Measurements from ENCODE around the gene MAEA. TPM values are rescaled to one million over a fixed set of nuclear protein-coding genes. Genes with fewer than 3 reads are reported as not detected.

MAEA gene
- total and polyA plus RNA-seq, 8 donors: 28.6 to 74.7 (median 32.7) TPM

GRCh38 chr4:1364217-1364616, 74.5 kb downstream of the MAEA start:
- intact Hi-C loops (cut with DNase I): no loop called here
- Histone ChIP-seq H3K4me1 (no peaks in the 10 kb centered on the region), H3K27me3 (no peaks in the 10 kb centered on the region), H3K27ac (no peak overlapping the region), H3K36me3 (no peaks in the 10 kb centered on the region), H3K9me3 (no peaks in the 10 kb centered on the region), H3K4me3 (no peak overlapping the region)
- peak in 2 of 6 donors; percentile 17 to 50 for DNase-seq
- TF ChIP-seq CTCF (IDR thresholded peaks at IDR 0.05): no peak
- 87 to 94% methylated on average over 16 to 17 of the region's 18 CpGs for WGBS, 2 donors
- no peak for ATAC-seq
- no peak for FAIRE-seq

GRCh38 chr4:1364748-1365147, 75.1 kb downstream of the MAEA start:
- Histone ChIP-seq H3K36me3 (no peaks in the 10 kb centered on the region), H3K27me3 (no peaks in the 10 kb centered on the region), H3K4me1 (no peaks in the 10 kb centered on the region), H3K4me3 (no peak overlapping the region), H3K27ac (no peak overlapping the region), H3K9me3 (no peaks in the 10 kb centered on the region)
- ATAC-seq: no peak
- DNase-seq: peak in 2 of 6 donors; percentile 15 to 61
- no peak for FAIRE-seq
- no peak for TF ChIP-seq CTCF (IDR thresholded peaks at IDR 0.05)
- intact Hi-C loops (cut with DNase I): no loop called here
- 96 to 97% methylated on average over 13 of the region's 13 CpGs for WGBS, 2 donors

DNA sequence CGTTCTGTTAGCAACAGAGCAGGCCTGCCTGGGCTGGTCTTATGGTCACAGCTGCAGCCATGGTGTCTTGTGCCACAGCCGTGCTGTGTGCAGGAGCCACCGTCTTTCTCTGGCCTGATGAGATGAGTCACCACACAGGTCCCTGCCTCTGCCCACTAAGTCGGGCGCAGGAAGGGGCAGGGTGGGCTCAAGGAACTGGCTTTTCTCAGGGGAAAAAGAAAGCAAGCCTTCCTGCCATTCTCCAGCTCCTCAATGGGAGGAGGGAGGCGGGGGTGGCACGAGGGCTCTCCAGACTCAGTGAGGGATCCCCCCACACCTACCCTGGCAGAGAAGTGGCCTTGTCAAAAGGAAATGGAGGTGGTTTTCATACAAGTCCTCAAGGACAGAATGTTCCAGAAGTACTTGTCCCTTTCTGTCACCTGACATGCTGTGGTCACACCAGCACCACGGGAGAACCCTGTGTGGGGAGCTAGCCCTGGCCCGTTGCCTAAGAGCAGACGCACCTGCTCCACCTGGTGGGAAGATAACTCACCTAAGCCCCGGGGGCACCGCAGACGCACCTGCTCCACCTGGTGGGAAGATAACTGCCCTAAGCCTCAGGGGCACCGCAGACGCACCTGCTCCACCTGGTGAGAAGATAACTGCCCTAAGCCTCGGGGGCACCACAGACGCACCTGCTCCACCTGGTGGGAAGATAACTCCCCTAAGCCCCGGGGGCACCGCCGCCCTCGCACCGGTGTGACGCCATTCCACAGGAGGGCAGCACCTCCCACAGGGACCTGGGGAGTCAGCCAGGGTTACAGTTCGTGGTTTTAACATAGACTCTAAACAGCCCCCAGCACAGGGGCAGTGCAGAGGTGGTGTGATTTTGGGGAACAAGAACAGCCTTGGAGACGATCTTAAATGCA, 75.8 kb downstream of the MAEA start:
- DNase-seq (peak in 3 of 6 donors; percentile 45 to 69 (median 50)), FAIRE-seq (no peak), ATAC-seq (peak in 2 of 4 donors; percentile 27 to 62)
- H3K27me3 ChIP-seq: no peaks in the 10 kb centered on the region
- no peak overlapping the region for H3K27ac ChIP-seq
- no peak overlapping the region for H3K4me3 ChIP-seq
- no peak for TF ChIP-seq CTCF (IDR thresholded peaks at IDR 0.05)
- no peaks in the 10 kb centered on the region for H3K4me1 ChIP-seq
- H3K36me3 ChIP-seq: no peaks in the 10 kb centered on the region
- H3K9me3 ChIP-seq: no peaks in the 10 kb centered on the region
- intact Hi-C loops (cut with DNase I): no loop called here
- 69% methylated on average over 25 of the region's 25 CpGs for WGBS, 2 donors

GRCh38 chr4:1366371-1367229, 76.9 kb downstream of the MAEA start:
- intact Hi-C loops (cut with DNase I): no loop called here
- Histone ChIP-seq H3K27ac (no peak overlapping the region), H3K27me3 (no peaks in the 10 kb centered on the region), H3K9me3 (no peaks in the 10 kb centered on the region), H3K36me3 (no peaks in the 10 kb centered on the region), H3K4me1 (no peaks in the 10 kb centered on the region), H3K4me3 (no peak overlapping the region)
- FAIRE-seq (no peak), ATAC-seq (no peak), DNase-seq (peak in 4 of 6 donors; percentile 1 to 67 (median 34))
- no peak for TF ChIP-seq CTCF (IDR thresholded peaks at IDR 0.05)
- WGBS, 2 donors: 95 to 96% methylated on average over 35 of the region's 35 CpGs

Data from pancreas (tissue), 10 donors.